ENCODE data around the gene SCO2.

GRCh38 chr22:50527921-50528681 lies 2.7 kb upstream of the SCO2 start:
- no peak for TF ChIP-seq CTCF (tag by site-specific recombination; IDR thresholded peaks at IDR 0.05)
- TF ChIP-seq TCF7L2 (IDR thresholded peaks at IDR 0.05; ENCODE audit: borderline replicate concordance, low read depth, low read length): no peak
- TF ChIP-seq REST (tag by site-specific recombination; IDR thresholded peaks at IDR 0.05): no peak
